ES-I3 (cell line): ENCODE results near the gene CST4.
"Not testable (repeated sequence)": the region's sequence is repeated elsewhere in the genome, so short reads cannot be mapped to it uniquely, and the experiment has no call there.

ENCODE experiments used
- H3K36me3 ChIP-seq: 2 replicates; pipeline ENCODE4 v1.6.1; 2013; ENCODE audit warnings: mild to moderate bottlenecking, low read length, control low read depth, moderate library complexity; ENCODE audit not compliant: insufficient read depth
- H3K4me1 ChIP-seq: 2 replicates; pipeline ENCODE4 v1.6.1; 2013; ENCODE audit warnings: mild to moderate bottlenecking, control low read depth, low read length; ENCODE audit not compliant: insufficient read depth
- H3K9ac ChIP-seq: 2 replicates; pipeline ENCODE4 v1.6.1; 2013; ENCODE audit warnings: low read depth, mild to moderate bottlenecking, low read length, moderate library complexity
- H3K9me3 ChIP-seq: 2 replicates; pipeline ENCODE4 v1.6.1; 2013; ENCODE audit warnings: mild to moderate bottlenecking, low read length, moderate library complexity; ENCODE audit not compliant: control insufficient read depth, insufficient read depth

The CST4 gene

GRCh38 chr20:23661002-23661429 is 27.8 kb downstream of the CST4 start:
- H3K36me3 ChIP-seq: no peaks in the 10 kb centered on the region
- no peak overlapping the region for H3K9ac ChIP-seq
- H3K9me3 ChIP-seq: no peaks in the 10 kb centered on the region
- peaks cover 13% of the 10 kb centered on the region; the same call in 1 of the 2 replicates for H3K4me1 ChIP-seq

GRCh38 chr20:23659989-23660837 is 28.6 kb downstream of the CST4 start:
- no peak overlapping the region for H3K9ac ChIP-seq
- peaks cover 13% of the 10 kb centered on the region; the same call in 1 of the 2 replicates for H3K4me1 ChIP-seq
- H3K36me3 ChIP-seq: no peaks in the 10 kb centered on the region
- H3K9me3 ChIP-seq: no peaks in the 10 kb centered on the region

- not testable (repeated sequence) for H3K36me3 ChIP-seq, H3K9ac ChIP-seq, H3K9me3 ChIP-seq
- peaks cover 13% of the 10 kb centered on the region; the same call in 1 of the 2 replicates for H3K4me1 ChIP-seq
Measured at GRCh38 chr20:23659610-23659988, 29.2 kb downstream of the CST4 start.

DNA sequence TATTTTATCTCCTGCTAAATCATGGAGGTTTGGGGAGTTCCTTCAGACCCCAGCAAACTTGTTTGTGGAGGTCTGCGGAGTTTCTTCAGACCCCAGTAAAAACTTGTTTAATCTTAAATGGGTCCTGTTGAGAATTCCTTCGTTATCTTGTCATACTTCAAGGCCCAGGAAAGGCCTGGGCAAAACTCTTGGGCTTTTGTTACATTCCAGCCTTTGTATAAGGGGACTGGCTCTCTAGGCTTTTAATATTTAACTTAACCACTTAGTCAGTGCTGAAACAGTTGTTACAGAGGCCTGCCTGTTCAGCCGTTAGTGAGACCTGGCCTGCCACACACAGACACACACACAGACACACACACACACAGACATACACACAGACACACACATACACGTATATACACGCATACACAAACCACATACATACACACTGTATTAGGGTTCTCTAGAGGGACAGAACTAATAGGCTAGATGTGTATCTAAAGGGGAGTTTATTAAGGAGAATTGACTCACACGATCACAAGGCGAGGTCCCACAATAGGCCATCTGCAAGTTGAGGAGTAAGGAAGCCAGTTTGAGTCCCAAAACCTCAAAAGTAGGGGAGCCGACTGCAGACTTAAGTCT is 29.7 kb downstream of the CST4 start:
- Histone ChIP-seq H3K4me1 (peaks cover 13% of the 10 kb centered on the region; the same call in 1 of the 2 replicates), H3K9ac (no peak overlapping the region), H3K36me3 (no peaks in the 10 kb centered on the region), H3K9me3 (no peaks in the 10 kb centered on the region)

GRCh38 chr20:23658336-23658735 is 30.5 kb downstream of the CST4 start:
- H3K36me3 ChIP-seq: no peaks in the 10 kb centered on the region
- H3K9ac ChIP-seq: no peak overlapping the region
- H3K4me1 ChIP-seq: peaks cover 13% of the 10 kb centered on the region; the same call in 1 of the 2 replicates
- H3K9me3 ChIP-seq: no peaks in the 10 kb centered on the region

GRCh38 chr20:23657202-23657601 is 31.6 kb downstream of the CST4 start:
- peaks cover 13% of the 10 kb centered on the region; the same call in 1 of the 2 replicates for H3K4me1 ChIP-seq
- H3K36me3 ChIP-seq: no peaks in the 10 kb centered on the region
- H3K9me3 ChIP-seq: no peaks in the 10 kb centered on the region
- no peak overlapping the region for H3K9ac ChIP-seq

DNA sequence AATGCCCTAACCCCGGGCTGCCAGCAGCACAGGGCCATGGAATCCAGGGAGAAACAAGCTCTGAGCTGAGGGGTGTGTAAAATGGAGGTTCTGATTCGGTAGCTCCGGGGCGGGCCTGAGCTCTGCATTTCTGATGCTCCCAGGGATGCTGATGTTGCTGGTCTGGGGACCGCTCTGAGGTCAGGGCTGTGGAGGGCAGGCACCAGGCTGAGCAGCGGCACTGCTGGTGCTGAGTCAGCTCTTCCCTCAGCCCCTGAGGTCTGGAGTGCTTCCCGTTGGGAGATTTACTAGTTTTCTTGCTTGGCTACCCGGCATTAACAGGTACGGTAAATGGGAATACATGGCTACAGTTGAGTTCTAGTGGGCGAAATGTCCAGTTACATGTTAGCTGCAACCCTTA is 32.5 kb downstream of the CST4 start:
- no peaks in the 10 kb centered on the region for H3K36me3 ChIP-seq
- H3K9ac ChIP-seq: no peak overlapping the region; the same call in 1 of the 2 replicates
- no peaks in the 10 kb centered on the region for H3K9me3 ChIP-seq
- peaks cover 13% of the 10 kb centered on the region; the same call in 1 of the 2 replicates for H3K4me1 ChIP-seq

- Histone ChIP-seq H3K9me3 (no peaks in the 10 kb centered on the region), H3K4me1 (peaks cover 13% of the 10 kb centered on the region; the same call in 1 of the 2 replicates), H3K9ac (no peak overlapping the region; the same call in 1 of the 2 replicates)
Measured at GRCh38 chr20:23655491-23656211, 33.2 kb downstream of the CST4 start.

DNA sequence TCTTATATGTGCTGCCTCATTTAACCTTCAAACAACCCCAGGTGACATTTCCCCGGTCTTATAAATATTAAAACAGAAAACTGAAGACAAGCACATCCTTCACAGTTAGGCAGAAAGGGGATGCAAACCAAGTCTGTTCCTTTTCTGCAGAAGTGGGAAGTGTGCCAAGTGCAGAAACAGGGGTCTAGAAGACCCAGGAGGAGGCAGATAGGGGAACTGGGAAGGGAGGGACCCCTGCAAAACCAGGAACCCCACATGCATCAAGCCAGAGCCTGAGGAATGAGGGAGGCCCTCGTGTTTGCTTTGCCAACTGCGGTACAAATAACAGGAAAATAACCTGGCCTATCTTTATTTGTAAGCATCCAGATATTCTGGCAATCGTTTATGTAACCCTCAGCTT is 34.1 kb downstream of the CST4 start:
- Histone ChIP-seq H3K9ac (no peak overlapping the region), H3K9me3 (no peaks in the 10 kb centered on the region), H3K36me3 (no peaks in the 10 kb centered on the region), H3K4me1 (peaks cover 13% of the 10 kb centered on the region; the same call in 1 of the 2 replicates)

More at GRCh38 chr20:23655491-23656211, 33.2 kb downstream of the CST4 start:
- H3K36me3 ChIP-seq: no peaks in the 10 kb centered on the region

DNA sequence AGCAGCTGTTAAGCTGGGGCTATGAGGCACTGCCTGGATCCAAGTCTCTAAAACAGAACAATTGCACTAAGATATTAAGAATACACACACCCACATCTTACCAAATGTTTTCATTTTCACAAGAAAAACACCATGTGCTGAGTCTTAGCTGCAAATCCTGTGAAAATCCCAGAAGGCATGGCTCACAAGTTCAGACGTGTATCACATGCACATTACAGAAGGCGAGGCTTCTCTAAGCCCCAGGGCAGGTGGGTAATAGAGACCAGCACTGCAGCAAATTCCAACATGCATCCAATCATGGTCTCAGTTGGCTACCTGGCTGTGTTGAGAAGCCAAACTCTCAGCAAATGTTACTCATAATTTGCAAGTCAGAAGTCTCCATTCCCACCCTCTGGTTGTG is 34.8 kb downstream of the CST4 start:
- H3K9ac ChIP-seq: no peak overlapping the region
- H3K4me1 ChIP-seq: peaks cover 10% of the 10 kb centered on the region; the same call in 1 of the 2 replicates
- no peaks in the 10 kb centered on the region for H3K36me3 ChIP-seq
- no peaks in the 10 kb centered on the region for H3K9me3 ChIP-seq

- Histone ChIP-seq H3K9me3 (no peaks in the 10 kb centered on the region), H3K9ac (no peak overlapping the region), H3K4me1 (peaks cover 5% of the 10 kb centered on the region; the same call in 1 of the 2 replicates), H3K36me3 (no peaks in the 10 kb centered on the region)
Measured at GRCh38 chr20:23653400-23653938, 35.4 kb downstream of the CST4 start.

- Histone ChIP-seq H3K36me3 (no peaks in the 10 kb centered on the region), H3K9me3 (no peaks in the 10 kb centered on the region), H3K9ac (no peak overlapping the region), H3K4me1 (0 out of 2 replicates have a peak, but pooled peaks cover 2% of the 10 kb centered on the region)
Measured at GRCh38 chr20:23652926-23653325, 35.9 kb downstream of the CST4 start.

GRCh38 chr20:23652371-23652770 is 36.5 kb downstream of the CST4 start:
- Histone ChIP-seq H3K4me1 (no peaks in the 10 kb centered on the region), H3K36me3 (no peaks in the 10 kb centered on the region), H3K9ac (no peak overlapping the region), H3K9me3 (no peaks in the 10 kb centered on the region)

DNA sequence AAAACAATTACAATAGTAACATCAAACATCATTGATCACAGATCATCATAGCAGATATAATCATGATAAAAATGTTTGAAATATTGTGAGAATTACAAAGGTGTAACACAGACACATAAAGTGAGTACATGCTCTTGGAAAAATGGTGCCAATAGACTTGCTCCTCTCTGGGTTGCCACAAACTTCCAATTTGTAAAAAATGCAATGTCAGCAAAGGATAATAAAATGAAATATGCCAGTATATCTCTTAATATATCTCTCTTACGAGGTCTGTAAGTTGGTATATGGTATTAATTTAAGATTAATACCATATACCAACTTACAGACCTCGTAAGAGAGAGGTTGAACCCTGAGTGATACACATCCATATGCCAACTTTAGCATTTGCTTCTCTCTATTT is 37.7 kb downstream of the CST4 start:
- Histone ChIP-seq H3K9me3 (no peaks in the 10 kb centered on the region), H3K36me3 (no peaks in the 10 kb centered on the region), H3K9ac (no peak overlapping the region), H3K4me1 (no peaks in the 10 kb centered on the region)
